Suprapubic skin (tissue), 4 donors: Measurements from ENCODE around the gene TMEM235. TPM values are rescaled to one million over a fixed set of nuclear protein-coding genes. Genes with fewer than 3 reads are reported as not detected.
A peak's percentile ranks its signal among the peaks of the same experiment; 100 is the strongest.
"Not testable (repeated sequence)": the region's sequence is repeated elsewhere in the genome, so short reads cannot be mapped to it uniquely, and the experiment has no call there.

Experiments
- DNase-seq, 2 donors: peaks; one replicate each; pipeline ENCODE4 v3.0.0-alpha.2; 2019; ENCODE audit warnings: low spot score in 2 of 2
- H3K27ac ChIP-seq: fragments of 200-600 bp; sonication (generic); one replicate; pipeline ENCODE4 v1.5.1; 2019
- H3K27me3 ChIP-seq: fragments of 200-600 bp; sonication (generic); one replicate; pipeline ENCODE4 v1.5.1; 2019
- H3K36me3 ChIP-seq: fragments of 200-600 bp; sonication (generic); one replicate; pipeline ENCODE4 v1.5.1; 2019
- H3K4me1 ChIP-seq: fragments of 200-600 bp; sonication (generic); one replicate; pipeline ENCODE4 v1.5.1; 2019
- H3K4me3 ChIP-seq: fragments of 200-600 bp; sonication (generic); one replicate; pipeline ENCODE4 v1.5.1; 2019; ENCODE audit warnings: mild to moderate bottlenecking
- H3K9me3 ChIP-seq: fragments of 200-600 bp; sonication (generic); one replicate; pipeline ENCODE4 v1.5.1; 2019
- CTCF ChIP-seq, 2 donors: fragments of 200-600 bp in 1 of 2; fragments of 450-650 bp in 1 of 2; sonication (generic) in 1 of 2; IDR thresholded peaks; one replicate each; pipeline ENCODE4 v1.5.1; 2016 to 2019; ENCODE audit warnings: antibody characterized with exemption in 2 of 2, mild to moderate bottlenecking in 1 of 2, moderate library complexity in 1 of 2
- EP300 ChIP-seq: sonication (generic); formaldehyde crosslinking; IDR thresholded peaks from one replicate; pipeline ENCODE4 v1.6.1; 2017; ENCODE audit warnings: antibody characterized with exemption
- POLR2A ChIP-seq, 2 donors: fragments of 450-650 bp; IDR thresholded peaks; one replicate each; pipeline ENCODE4 v1.6.1; 2017; ENCODE audit warnings: antibody characterized with exemption in 2 of 2, mild to moderate bottlenecking in 2 of 2, moderate library complexity in 2 of 2
- POLR2AphosphoS5 ChIP-seq, 3 donors: sonication (generic); formaldehyde crosslinking; IDR thresholded peaks; one replicate each; pipeline ENCODE4 v1.6.1; 2017; ENCODE audit warnings: antibody characterized with exemption in 3 of 3
- WGBS: methylation state at CpG from one replicate; pipeline ENCODE4 v1.1.5; 2018; 5-methylcytosine and 5-hydroxymethylcytosine counted together
- total RNA-seq, 4 donors: library from RNA; depleted of rRNA; stranded (reverse); fragments of >200 nt; gene quantifications; one replicate each; pipeline ENCODE4 v1.1.0, GENCODE V29; 2016

Gene TMEM235
- total RNA-seq, 4 donors from 2014 or later = not detected

- Histone ChIP-seq H3K36me3 (no peaks in the 10 kb centered on the region), H3K4me1 (peaks cover 14% of the 10 kb centered on the region), H3K27me3 (peaks cover 45% of the 10 kb centered on the region), H3K4me3 (no peak overlapping the region), H3K27ac (no peak overlapping the region), H3K9me3 (no peaks in the 10 kb centered on the region)
- 52% methylated on average over 13 of the region's 13 CpGs for WGBS
- DNase-seq = no peak
- TF ChIP-seq EP300 (no peak), POLR2A (IDR thresholded peaks at IDR 0.05) (no peak), CTCF (IDR thresholded peaks at IDR 0.05) (no peak), POLR2AphosphoS5 (IDR thresholded peaks at IDR 0.05) (no peak)
These were observed 1.0 kb upstream of the TMEM235 start for GRCh38 chr17:78230252-78230962.

- Histone ChIP-seq H3K4me1 (peaks cover 11% of the 10 kb centered on the region), H3K36me3 (no peaks in the 10 kb centered on the region), H3K27ac (no peak overlapping the region), H3K27me3 (peaks cover 45% of the 10 kb centered on the region), H3K4me3 (peak overlapping the region; percentile 20), H3K9me3 (no peaks in the 10 kb centered on the region)
- DNase-seq = no peak
- 26% methylated on average over 8 of the region's 55 CpGs for WGBS
- TF ChIP-seq POLR2A (IDR thresholded peaks at IDR 0.05) (no peak), EP300 (no peak), POLR2AphosphoS5 (IDR thresholded peaks at IDR 0.05) (no peak), CTCF (IDR thresholded peaks at IDR 0.05) (no peak)
These were observed 794 bp downstream of the TMEM235 start for GRCh38 chr17:78231991-78232858.

- Histone ChIP-seq H3K4me3 (no peak overlapping the region), H3K9me3 (no peaks in the 10 kb centered on the region), H3K36me3 (no peaks in the 10 kb centered on the region), H3K4me1 (peaks cover 11% of the 10 kb centered on the region), H3K27ac (no peak overlapping the region), H3K27me3 (peaks cover 45% of the 10 kb centered on the region)
- WGBS = no CpG with 5 or more reads among the region's 2 CpGs
- DNase-seq = no peak
- TF ChIP-seq POLR2A (IDR thresholded peaks at IDR 0.05) (no peak), CTCF (IDR thresholded peaks at IDR 0.05) (no peak), EP300 (no peak), POLR2AphosphoS5 (IDR thresholded peaks at IDR 0.05) (no peak)
These were observed 1.4 kb downstream of the TMEM235 start for GRCh38 chr17:78232859-78233173.

GRCh38 chr17:78233678-78234077 lies 2.2 kb downstream of the TMEM235 start:
- 100% methylated on average over 7 of the region's 10 CpGs for WGBS
- no peak for DNase-seq
- no peak overlapping the region for H3K4me3 ChIP-seq
- H3K36me3 ChIP-seq = no peaks in the 10 kb centered on the region
- H3K27me3 ChIP-seq = peaks cover 45% of the 10 kb centered on the region
- TF ChIP-seq CTCF (IDR thresholded peaks at IDR 0.05) = no peak
- no peak for TF ChIP-seq POLR2A (IDR thresholded peaks at IDR 0.05)
- peaks cover 11% of the 10 kb centered on the region for H3K4me1 ChIP-seq
- H3K27ac ChIP-seq = no peak overlapping the region
- H3K9me3 ChIP-seq = no peaks in the 10 kb centered on the region

GRCh38 chr17:78234261-78234865 lies 2.9 kb downstream of the TMEM235 start:
- TF ChIP-seq POLR2A (IDR thresholded peaks at IDR 0.05) = no peak
- TF ChIP-seq CTCF (IDR thresholded peaks at IDR 0.05) = no peak
- TF ChIP-seq EP300 = no peak
- no peak for TF ChIP-seq POLR2AphosphoS5 (IDR thresholded peaks at IDR 0.05)
- Histone ChIP-seq H3K9me3 (no peaks in the 10 kb centered on the region), H3K36me3 (no peaks in the 10 kb centered on the region), H3K27ac (no peak overlapping the region), H3K27me3 (peaks cover 42% of the 10 kb centered on the region), H3K4me3 (no peak overlapping the region), H3K4me1 (peaks cover 11% of the 10 kb centered on the region)
- 84% methylated on average over 4 of the region's 17 CpGs for WGBS
- no peak for DNase-seq

- not testable (repeated sequence) for H3K36me3 ChIP-seq, H3K9me3 ChIP-seq, H3K27ac ChIP-seq, H3K4me3 ChIP-seq, DNase-seq
- 88% methylated on average over 6 of the region's 6 CpGs for WGBS
- Histone ChIP-seq H3K4me1 (peaks cover 11% of the 10 kb centered on the region), H3K27me3 (peaks cover 37% of the 10 kb centered on the region)
These were observed 3.6 kb downstream of the TMEM235 start for GRCh38 chr17:78235022-78235421.
